GM12878 (cell line): Measurements from ENCODE around the gene CEP128. TPM values are rescaled to one million over a fixed set of nuclear protein-coding genes. Genes with fewer than 3 reads are reported as not detected.

ENCODE experiments used
- ATAC-seq: fragments of 200-7000 bp; cut with Tn5 transposase; 3 replicates; pipeline ENCODE4 v1.9.1; 2020; ENCODE audit warnings: mild to moderate bottlenecking, moderate library complexity
- BruUV-seq: library from RNA; stranded (reverse); fragments of 400-500 nt; replicated peaks from 2 replicates; lab custom pipeline; 2021; lab: Mats Ljungman, UMichigan
- CTCF ChIA-PET: fragments of 300-600 bp; sonication (Branson Sonifier 250); formaldehyde crosslinking; extraction: SDS; loops from one replicate; lab custom pipeline; 2021; ENCODE audit warnings: inconsistent platforms; lab: Yijun Ruan, JAX
- POLR2A ChIA-PET: fragments of 350-600 bp; formaldehyde crosslinking; extraction: SDS; loops from one replicate; lab custom pipeline; 2021; ENCODE audit warnings: inconsistent platforms; lab: Charles Lee
- RAD21 ChIA-PET: fragments of 300-600 bp; sonication (Branson Sonifier 250); formaldehyde crosslinking; loops from one replicate; lab custom pipeline; 2023; ENCODE audit warnings: antibody characterized with exemption; ENCODE audit not compliant: unreplicated experiment; lab: Charles Lee
- SMC1A ChIA-PET: fragments of 300-600 bp; sonication (Branson Sonifier 250); formaldehyde crosslinking; loops from one replicate; lab custom pipeline; 2023; ENCODE audit not compliant: unreplicated experiment, uncharacterized antibody; lab: Charles Lee
- DNase-seq: peaks from one replicate; pipeline ENCODE4 v3.0.0-alpha.2; 2011; ENCODE audit warnings: low read depth, low spot score
- FAIRE-seq: peaks from 3 replicates; lab custom pipeline; 2011; peaks lifted over from hg19 to GRCh38; lab: Jason Lieb, UNC
- H2AFZ ChIP-seq: 2 replicates; pipeline ENCODE4 v1.6.0; 2011; ENCODE audit warnings: low read depth, low read length, control low read depth; ENCODE audit not compliant: control insufficient read depth
- H3K27ac ChIP-seq: 2 replicates; pipeline ENCODE4 v1.5.1; 2011; ENCODE audit warnings: control low read depth; ENCODE audit not compliant: control insufficient read depth, insufficient read depth
- H3K27me3 ChIP-seq, 2 experiments: replicated peaks in 1 of 2; 2 replicates each; pipeline versions ENCODE4 v1.6.0 to v1.6.1; 2011; ENCODE audit warnings: low read length in 1 of 2; ENCODE audit not compliant: control insufficient read depth in 2 of 2, insufficient read depth in 2 of 2
- H3K36me3 ChIP-seq, 2 experiments: 2 replicates each; pipeline ENCODE4 v1.5.1; 2011; ENCODE audit warnings: low read length in 1 of 2; ENCODE audit not compliant: control insufficient read depth in 2 of 2, insufficient read depth in 2 of 2
- H3K4me1 ChIP-seq: 2 replicates; pipeline ENCODE4 v1.6.1; 2011; ENCODE audit warnings: mild to moderate bottlenecking, low read length, moderate library complexity, mixed read lengths; ENCODE audit not compliant: control insufficient read depth, insufficient read depth
- H3K4me2 ChIP-seq: 2 replicates; pipeline ENCODE4 v1.6.0; 2011; ENCODE audit warnings: control low read depth; ENCODE audit not compliant: control insufficient read depth, insufficient read depth
- H3K4me3 ChIP-seq: fragments of 200-600 bp; sonication (generic); 2 replicates; pipeline ENCODE4 v1.5.1; 2016
- H3K79me2 ChIP-seq: 2 replicates; pipeline ENCODE4 v1.6.0; 2011; ENCODE audit warnings: low read length; ENCODE audit not compliant: control insufficient read depth, insufficient read depth
- H3K9ac ChIP-seq: 2 replicates; pipeline ENCODE4 v1.8.0; 2011; ENCODE audit warnings: low read length, control low read depth, mixed read lengths; ENCODE audit not compliant: control insufficient read depth, insufficient read depth
- H3K9me3 ChIP-seq: replicated peaks from 3 replicates; pipeline ENCODE4 v1.5.1; 2011; ENCODE audit warnings: mild to moderate bottlenecking, low read length; ENCODE audit not compliant: control insufficient read depth, insufficient read depth
- H4K20me1 ChIP-seq: 2 replicates; pipeline ENCODE4 v1.6.0; 2011; ENCODE audit not compliant: control insufficient read depth, insufficient read depth
- CHD2 ChIP-seq: IDR thresholded peaks from 2 replicates; pipeline ENCODE4 v1.6.1; 2011; ENCODE audit warnings: low read depth, low read length, improper control_type of control experiment, borderline replicate concordance
- CHD4 ChIP-seq: fragments of 200-600 bp; sonication (generic); IDR thresholded peaks from 2 replicates; pipeline ENCODE4 v1.6.1; 2016; ENCODE audit warnings: mild to moderate bottlenecking
- ESRRA ChIP-seq: IDR thresholded peaks from 2 replicates; pipeline ENCODE4 v1.6.1; 2012; ENCODE audit warnings: mild to moderate bottlenecking, low read length, improper control_type of control experiment
- ETV6 ChIP-seq, 2 experiments: fragments of 450-650 bp in 1 of 2; IDR thresholded peaks in 1 of 2; conservative IDR thresholded peaks in 1 of 2; 2 replicates each; pipeline ENCODE4 v1.6.1; 2014; ENCODE audit warnings: antibody characterized with exemption in 1 of 2, borderline replicate concordance in 1 of 2, low read depth in 1 of 2, mild to moderate bottlenecking in 1 of 2, moderate library complexity in 1 of 2
- FOS ChIP-seq: IDR thresholded peaks from 3 replicates; pipeline ENCODE4 v1.6.1; 2011; ENCODE audit warnings: borderline replicate concordance; ENCODE audit not compliant: insufficient read length; ENCODE audit errors: extremely low read depth
- FOXM1 ChIP-seq: IDR thresholded peaks from 2 replicates; pipeline ENCODE4 v1.6.1; 2012; ENCODE audit warnings: low read depth, mild to moderate bottlenecking, inconsistent platforms, low read length, moderate library complexity
- NR2F1 ChIP-seq: fragments of 450-650 bp; conservative IDR thresholded peaks from 2 replicates; pipeline ENCODE4 v1.6.1; 2017; ENCODE audit warnings: mild to moderate bottlenecking
- RAD21 ChIP-seq: IDR thresholded peaks from 2 replicates; pipeline ENCODE4 v1.6.1; 2011; ENCODE audit warnings: mild to moderate bottlenecking, low read depth, low read length, moderate library complexity; ENCODE audit not compliant: insufficient read depth
- RB1 ChIP-seq: fragments of 450-650 bp; formaldehyde crosslinking; IDR thresholded peaks from 2 replicates; pipeline ENCODE4 v1.6.1; 2017; ENCODE audit warnings: mild to moderate bottlenecking, borderline replicate concordance
- SMARCA5 ChIP-seq: fragments of 450-650 bp; IDR thresholded peaks from 2 replicates; pipeline ENCODE4 v1.6.1; 2017; ENCODE audit warnings: mild to moderate bottlenecking
- TARDBP ChIP-seq: IDR thresholded peaks from 2 replicates; pipeline ENCODE4 v1.6.1; 2016; ENCODE audit warnings: borderline replicate concordance
- TCF3 ChIP-seq: IDR thresholded peaks from 2 replicates; pipeline ENCODE4 v1.6.1; 2012; ENCODE audit warnings: low read depth, mild to moderate bottlenecking, low read length, borderline replicate concordance; ENCODE audit not compliant: insufficient read depth
- ZBED1 ChIP-seq: IDR thresholded peaks from 2 replicates; pipeline ENCODE4 v1.6.1; 2016; ENCODE audit warnings: borderline replicate concordance
- ZBTB4 ChIP-seq: fragments of 450-650 bp; formaldehyde crosslinking; IDR thresholded peaks from 2 replicates; pipeline ENCODE4 v1.4.0; 2022; ENCODE audit warnings: mild to moderate bottlenecking, moderate library complexity
- ZNF274 ChIP-seq: IDR thresholded peaks from one replicate; pipeline ENCODE4 v1.8.0; 2011; ENCODE audit not compliant: insufficient read length, insufficient read depth
- ZNF384 ChIP-seq: IDR thresholded peaks from 2 replicates; pipeline ENCODE4 v1.6.1; 2012; ENCODE audit warnings: low read depth, mild to moderate bottlenecking, low read length, improper control_type of control experiment, borderline replicate concordance
- WGBS: methylation state at CpG from one replicate; pipeline ENCODE4 v1.1.6; 2016; ENCODE audit warnings: low lambda C conversion rate; ENCODE audit not compliant: insufficient replicate concordance, insufficient coverage; ENCODE audit errors: missing lambda C conversion rate; 5-methylcytosine and 5-hydroxymethylcytosine counted together
- in situ Hi-C: fragments of 300-500 bp; cut with MboI; formaldehyde crosslinking; loops from 9 replicates; pipeline ENCODE4 v1.14.3; 2018; ENCODE audit warnings: mixed read lengths
- intact Hi-C: fragments of 100-400 bp; cut with micrococcal nuclease; formaldehyde crosslinking; loops from one replicate; pipeline ENCODE4 v1.14.2; 2022; ENCODE audit not compliant: unreplicated experiment
- polyA plus RNA-seq, 11 experiments: library from polyadenylated mRNA; depleted of rRNA in 4 of 11; unstranded in 6 of 11; stranded (reverse) in 5 of 11; fragments of >200 nt; fragmentation: Nextera tagmentation in 4 of 11; fragmentation: Illumina TruSeq in 1 of 11; extraction: Ambion mirVana in 4 of 11; extraction: Trizol in 1 of 11; gene quantifications; 1 replicate in 1 of 11; 2 replicates in 10 of 11; pipeline versions ENCODE4 v1.2.1 to v1.2.3, GENCODE V29; 2011 to 2016; ENCODE audit warnings: inconsistent platforms in 2 of 11, missing spikeins in 2 of 11, low read depth in 1 of 11
- total RNA-seq, 4 experiments: library from RNA; depleted of rRNA in 3 of 4; stranded (reverse); fragments of >200 nt in 3 of 4; fragmentation: Illumina TruSeq in 1 of 4; extraction: Trizol in 1 of 4; gene quantifications; 2 replicates each; pipeline versions ENCODE4 v1.2.1 to v1.2.3, GENCODE V29; 2013 to 2021
- TF ChIP-seq, protein P1 (sequence below): fragments of 450-650 bp; IDR thresholded peaks from 2 replicates; pipeline ENCODE4 v1.6.1; 2017; ENCODE audit warnings: low read depth, mild to moderate bottlenecking, moderate library complexity

The CEP128 gene
- total and polyA plus RNA-seq, 10 of the 15 experiments (the other 5 are each of a cell fraction or from before 2014, with no cell fraction given): 1.1 to 6.7 (median 3.4) TPM

DNA sequence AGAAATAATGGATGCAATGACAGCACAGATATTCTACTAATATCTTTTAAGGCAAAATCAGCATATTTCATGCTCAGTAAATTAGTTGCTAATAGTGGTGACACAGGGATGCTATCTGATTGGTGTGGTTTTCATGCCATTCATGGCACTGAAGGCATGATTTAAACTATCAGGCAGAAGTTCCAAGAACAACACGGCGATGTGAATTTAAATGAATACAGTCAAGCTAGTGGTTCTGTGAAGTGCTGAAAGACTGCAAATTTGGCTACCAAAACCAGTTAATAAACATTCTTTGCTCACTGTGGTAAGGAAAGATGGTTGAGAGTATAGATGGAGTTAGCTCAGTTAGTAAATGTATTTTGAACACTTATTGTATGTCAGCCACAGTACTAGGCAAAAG is 458.2 kb downstream of the CEP128 start:
- CTCF ChIA-PET: no interaction called here
- no peak for TF ChIP-seq CHD2
- TF ChIP-seq RAD21: no peak
- TF ChIP-seq CHD4: no peak
- TF ChIP-seq ZNF274: no peak
- TF ChIP-seq, protein P1, sequence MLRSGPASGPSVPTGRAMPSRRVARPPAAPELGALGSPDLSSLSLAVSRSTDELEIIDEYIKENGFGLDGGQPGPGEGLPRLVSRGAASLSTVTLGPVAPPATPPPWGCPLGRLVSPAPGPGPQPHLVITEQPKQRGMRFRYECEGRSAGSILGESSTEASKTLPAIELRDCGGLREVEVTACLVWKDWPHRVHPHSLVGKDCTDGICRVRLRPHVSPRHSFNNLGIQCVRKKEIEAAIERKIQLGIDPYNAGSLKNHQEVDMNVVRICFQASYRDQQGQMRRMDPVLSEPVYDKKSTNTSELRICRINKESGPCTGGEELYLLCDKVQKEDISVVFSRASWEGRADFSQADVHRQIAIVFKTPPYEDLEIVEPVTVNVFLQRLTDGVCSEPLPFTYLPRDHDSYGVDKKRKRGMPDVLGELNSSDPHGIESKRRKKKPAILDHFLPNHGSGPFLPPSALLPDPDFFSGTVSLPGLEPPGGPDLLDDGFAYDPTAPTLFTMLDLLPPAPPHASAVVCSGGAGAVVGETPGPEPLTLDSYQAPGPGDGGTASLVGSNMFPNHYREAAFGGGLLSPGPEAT: no peak
- no peak for TF ChIP-seq RB1
- no peak for TF ChIP-seq FOS
- no peak for TF ChIP-seq ESRRA
- TF ChIP-seq SMARCA5: no peak
- no peak for TF ChIP-seq TCF3
- TF ChIP-seq ZBTB4 (CRISPR knock-in tag): no peak
- TF ChIP-seq TARDBP: no peak
- TF ChIP-seq ETV6 (conservative IDR thresholded peaks at IDR 0.05 in 1 of 2, IDR thresholded peaks at IDR 0.05 in 1 of 2; ENCODE audit: borderline replicate concordance in 1 of 2, low read depth in 1 of 2): no peak
- TF ChIP-seq NR2F1: no peak
- no peak for TF ChIP-seq FOXM1
- no peak for TF ChIP-seq ZNF384
- TF ChIP-seq ZBED1: no peak
- FAIRE-seq: no peak
- no peak overlapping the region for H3K9ac ChIP-seq
- BruUV-seq: no TSS peak
- H3K79me2 ChIP-seq: no peaks in the 10 kb centered on the region
- H3K9me3 ChIP-seq: no peaks in the 10 kb centered on the region
- no peaks in the 10 kb centered on the region for H3K4me1 ChIP-seq
- DNase-seq: no peak
- H3K4me2 ChIP-seq: no peak overlapping the region
- POLR2A ChIA-PET: no interaction called here
- 100% methylated on average over 2 of the region's 2 CpGs for WGBS
- RAD21 ChIA-PET: no interaction called here
- H2AFZ ChIP-seq: no peak overlapping the region
- SMC1A ChIA-PET: interaction anchor here (0.8 to 1.2 kb wide), 3 partner anchors 8 to 21 kb away, joined by 3 read pairs; no protein-coding TSS in a partner anchor
- ATAC-seq: no peak
- no peak overlapping the region for H3K4me3 ChIP-seq
- intact Hi-C loops (no loop called here), in situ Hi-C loops (no loop called here)
- H3K27me3 ChIP-seq: no peaks in the 10 kb centered on the region
- H3K27ac ChIP-seq: no peak overlapping the region
- H3K36me3 ChIP-seq: no peaks in the 10 kb centered on the region
- H4K20me1 ChIP-seq: no peaks in the 10 kb centered on the region
